ENCODE results near the gene SCNN1B. TPM values are rescaled to one million over a fixed set of nuclear protein-coding genes. Genes with fewer than 3 reads are reported as not detected.
A peak's percentile ranks its signal among the peaks of the same experiment; 100 is the strongest.

Gene SCNN1B
- total RNA-seq, 2 donors from 2014 or later: 0.18 to 0.91 TPM

DNA sequence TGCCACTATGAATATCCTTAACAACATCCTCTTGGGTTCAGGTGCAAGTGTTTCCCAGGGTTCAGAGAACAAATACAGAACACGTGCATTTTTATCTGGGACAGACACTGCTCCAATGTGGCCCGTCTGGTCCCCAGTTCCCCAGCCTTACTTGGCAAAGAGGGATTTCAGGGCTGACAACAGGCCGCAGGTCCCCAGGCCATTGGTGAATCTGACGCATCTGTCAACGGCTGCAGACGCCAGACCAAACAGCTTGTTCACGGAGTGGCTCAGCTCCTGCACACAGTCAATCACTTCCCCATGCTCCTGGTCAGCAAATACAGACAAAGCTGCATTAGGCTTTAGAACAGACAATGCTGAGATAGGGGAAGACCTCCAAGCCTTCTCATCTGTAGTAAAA is 114.7 kb downstream of the SCNN1B start:
- ATAC-seq (no peak), DNase-seq (no peak)
- intact Hi-C loops (cut with DNase I): no loop called here

DNA sequence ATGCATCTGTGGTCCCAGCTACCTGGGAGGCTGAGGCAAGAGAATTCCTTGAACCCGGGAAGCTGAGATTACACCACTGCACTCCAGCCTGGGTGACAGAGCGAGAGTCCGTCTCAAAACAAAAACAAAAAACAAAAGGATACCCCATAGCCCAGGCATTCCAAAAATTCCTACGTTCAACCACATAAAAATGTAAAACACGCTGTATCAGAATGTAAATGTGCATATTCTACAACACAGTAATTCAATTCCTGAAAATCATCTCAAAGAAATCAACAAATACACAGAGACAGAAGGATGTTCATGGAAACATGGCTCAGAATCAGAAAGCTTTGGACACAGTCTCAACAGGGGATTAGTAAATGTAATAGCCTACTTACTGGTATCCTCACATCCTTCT is 117.9 kb downstream of the SCNN1B start:
- intact Hi-C loops (cut with DNase I): no loop called here
- DNase-seq: no peak
- no peak for ATAC-seq

DNA sequence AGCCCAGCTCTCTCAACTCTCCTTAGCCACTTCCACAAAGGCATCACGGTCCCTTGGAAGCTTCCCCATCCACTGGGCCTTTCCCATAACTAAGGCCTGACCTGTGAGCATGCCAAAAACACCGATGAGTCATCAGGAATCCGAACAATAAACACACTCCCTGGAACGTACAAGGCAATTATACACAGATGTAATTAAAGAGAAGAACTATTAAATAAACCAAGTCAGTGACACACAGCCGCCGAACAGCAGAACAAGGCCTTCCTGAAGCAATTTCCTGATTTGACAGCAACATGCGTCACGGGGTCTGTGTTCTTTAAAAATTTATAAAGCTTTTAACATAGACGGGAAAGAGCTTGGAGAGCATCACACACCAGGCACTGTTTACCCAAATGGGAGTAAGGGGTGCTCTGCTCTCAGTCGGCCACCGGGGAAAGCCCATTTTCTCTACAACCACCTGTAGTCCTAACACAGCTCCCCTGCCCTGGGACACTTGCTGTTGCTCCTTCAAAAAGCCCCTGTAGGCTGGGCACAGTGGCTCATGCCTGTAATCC is 121.5 kb downstream of the SCNN1B start:
- intact Hi-C loops (cut with DNase I): no loop called here
- DNase-seq (peak; percentile 82), ATAC-seq (peak; percentile 94 to 98)

DNA sequence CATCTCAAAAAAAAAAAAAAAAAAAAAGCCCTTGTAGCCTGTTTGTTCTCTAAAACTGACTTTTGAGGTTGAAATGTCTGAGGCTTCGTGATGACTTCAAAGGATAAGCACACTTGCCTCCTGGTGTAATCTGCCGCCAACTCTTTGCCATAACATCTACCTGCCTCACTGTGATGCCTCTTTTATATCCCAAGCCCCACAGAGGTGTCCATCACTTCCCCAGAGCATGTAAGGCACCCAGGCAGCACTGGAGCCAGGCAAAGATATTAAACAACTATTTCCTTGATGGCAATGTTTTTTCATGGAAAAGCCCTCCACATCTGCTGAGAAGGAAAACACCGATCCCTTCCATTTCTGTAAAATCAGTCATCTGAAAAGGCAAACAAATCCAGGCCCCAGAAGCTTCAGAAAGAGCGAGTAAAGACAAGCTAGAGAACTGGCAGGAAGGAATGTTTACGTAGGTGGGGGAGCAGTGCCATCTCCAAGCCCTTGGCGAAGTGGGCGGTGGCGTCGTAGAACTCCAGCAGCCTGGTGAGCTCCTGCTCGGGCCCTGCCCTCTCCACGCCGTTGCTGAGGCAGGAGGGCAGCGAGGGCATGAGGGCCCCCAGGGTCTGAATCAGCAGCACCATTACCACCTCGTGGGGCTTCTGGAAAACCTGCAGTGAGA is 122.3 kb downstream of the SCNN1B start:
- intact Hi-C loops (cut with DNase I): no loop called here
- ATAC-seq: peak in 1 of 2 donors; percentile 73
- peak; percentile 27 for DNase-seq

DNA sequence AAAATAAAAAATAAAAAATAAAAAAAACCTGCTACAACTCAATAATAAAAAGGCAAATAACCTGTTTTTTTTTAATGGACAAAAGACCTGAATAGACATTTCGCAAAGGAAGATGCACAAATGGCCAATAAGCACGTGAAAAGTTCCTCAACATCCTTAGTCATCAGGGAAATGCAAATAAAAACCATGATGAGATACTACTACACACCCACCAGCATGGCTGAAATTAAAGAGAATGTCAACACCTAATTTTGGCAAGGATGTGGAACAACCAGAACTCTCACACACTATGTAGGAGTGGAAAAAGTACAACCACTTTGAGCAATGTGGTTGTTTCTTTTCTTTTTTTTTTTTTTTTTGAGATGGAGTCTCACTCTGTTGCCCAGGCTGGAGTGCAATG is 126.2 kb downstream of the SCNN1B start:
- intact Hi-C loops (cut with DNase I): no loop called here
- ATAC-seq (no peak), DNase-seq (no peak)

Other genes with a start within 250 kb of the SCNN1B start
- 10 to 100 TPM; 24.0 to 31.1 TPM for gene USP31, start 152.8 kb upstream of the SCNN1B start, total RNA-seq
- under 1 TPM in 1 of 2 donors, not detected in 1; 0.13 TPM for gene SCNN1G, start 119.6 kb upstream of the SCNN1B start, total RNA-seq
- gene COG7, start 150.9 kb downstream of the SCNN1B start, total RNA-seq: 10 to 100 TPM; 11.3 TPM
- gene GGA2, start 208.2 kb downstream of the SCNN1B start, total RNA-seq: 10 to 100 TPM; 60.1 to 60.3 TPM

All from left cardiac atrium (tissue), 4 donors.